Activated CD4-positive, alpha-beta T cell treated with anti-CD3 and anti-CD28 coated beads for 4 hours (primary cell): ENCODE measurements around the gene NRG2.

Source experiments
- DNase-seq, 2 donors: peaks; one replicate each; pipeline ENCODE4 v3.0.0-alpha.2; 2020

NRG2 gene

GRCh38 chr5:139926797-139927503, 116.1 kb downstream of the NRG2 start:
- DNase-seq, result no peak

DNA sequence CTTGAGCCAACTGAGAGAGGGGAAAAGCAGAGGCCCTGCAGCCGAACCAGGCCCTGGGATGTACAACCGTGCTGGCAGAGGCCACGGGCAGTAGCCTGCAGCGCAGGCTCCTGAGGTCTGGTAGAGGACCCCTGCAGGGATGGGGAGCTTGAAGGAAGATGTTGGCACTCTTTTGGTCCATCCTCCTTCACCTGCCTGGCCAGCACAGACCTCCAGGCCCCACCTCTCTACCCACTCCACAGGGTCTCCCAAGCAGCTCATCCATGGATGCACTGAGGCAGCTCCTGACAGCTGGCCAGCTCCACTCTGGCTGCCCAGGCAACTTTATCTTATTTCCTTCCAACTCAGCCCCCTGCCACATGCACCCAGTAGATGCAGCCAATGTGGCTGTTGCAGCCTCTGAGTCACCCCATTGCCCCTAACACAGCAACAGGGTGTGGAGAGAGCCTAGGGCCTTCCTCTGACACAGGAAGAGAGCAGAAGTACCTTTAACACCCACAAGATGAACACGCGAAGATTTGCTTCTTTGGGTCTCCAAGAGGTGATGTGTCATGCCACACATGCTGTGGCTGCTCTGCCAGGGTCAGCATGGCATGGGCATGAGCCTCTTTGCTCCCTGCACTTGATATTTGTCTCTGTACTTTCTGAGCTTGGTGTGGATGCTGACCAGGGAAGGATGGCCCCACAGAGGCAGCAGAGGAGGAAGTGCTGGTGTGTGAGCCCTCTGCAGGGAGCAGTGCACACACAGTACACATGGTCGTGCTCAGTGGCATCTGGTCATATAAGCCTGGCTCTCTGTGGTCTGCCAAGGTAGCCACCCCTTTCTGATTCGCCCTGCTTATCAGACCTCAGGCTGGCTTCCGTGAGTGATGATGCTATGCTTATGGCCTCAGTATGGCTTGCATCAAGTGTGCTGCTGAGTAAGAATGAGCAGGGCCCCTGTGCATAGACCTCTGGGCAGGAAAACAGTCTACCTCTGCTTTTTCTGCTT, 117.2 kb downstream of the NRG2 start:
- no peak for DNase-seq

GRCh38 chr5:139925216-139925562, 117.9 kb downstream of the NRG2 start:
- no peak for DNase-seq

GRCh38 chr5:139924294-139925215, 118.5 kb downstream of the NRG2 start:
- no peak for DNase-seq

GRCh38 chr5:139919308-139919707, 123.8 kb downstream of the NRG2 start:
- no peak for DNase-seq

DNA sequence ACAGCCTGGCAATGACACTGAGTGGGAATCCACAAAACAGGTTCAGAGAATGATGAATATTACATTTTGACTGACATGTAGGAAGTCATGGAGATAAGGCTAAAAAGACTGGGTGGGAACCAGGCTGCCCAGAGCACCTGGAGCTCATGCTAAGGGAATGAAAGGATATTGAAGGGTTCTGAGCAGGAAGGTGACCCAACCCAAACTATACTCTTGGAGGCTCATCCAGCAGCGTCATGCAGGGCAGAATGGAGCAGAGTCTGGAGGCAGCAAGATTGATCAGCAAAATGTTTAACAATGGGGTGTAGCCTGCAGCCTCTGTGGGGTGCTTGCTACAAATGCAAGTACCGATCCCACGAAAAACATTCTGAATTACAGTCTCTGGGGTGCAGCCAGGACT, 127.3 kb downstream of the NRG2 start:
- no peak for DNase-seq

DNA sequence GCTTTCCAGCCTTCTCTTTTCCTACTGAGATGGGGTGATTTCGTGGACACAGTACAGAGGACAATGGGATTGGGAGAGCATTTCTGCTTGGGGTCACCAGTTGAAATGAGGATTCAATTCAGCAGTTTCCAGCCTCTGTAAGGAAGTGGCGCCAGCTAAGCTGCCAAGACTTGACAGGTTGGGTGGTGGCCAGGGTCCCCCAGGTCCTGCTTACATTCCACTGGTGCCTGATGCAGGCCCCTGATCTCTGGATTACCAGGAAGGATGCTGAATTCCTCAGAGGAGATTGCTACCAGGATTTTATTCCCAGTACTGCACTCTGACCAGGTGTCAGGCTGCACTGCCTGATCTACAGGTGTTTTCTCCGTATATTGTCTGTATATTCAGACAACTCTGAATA, 127.8 kb downstream of the NRG2 start:
- DNase-seq, result no peak

DNA sequence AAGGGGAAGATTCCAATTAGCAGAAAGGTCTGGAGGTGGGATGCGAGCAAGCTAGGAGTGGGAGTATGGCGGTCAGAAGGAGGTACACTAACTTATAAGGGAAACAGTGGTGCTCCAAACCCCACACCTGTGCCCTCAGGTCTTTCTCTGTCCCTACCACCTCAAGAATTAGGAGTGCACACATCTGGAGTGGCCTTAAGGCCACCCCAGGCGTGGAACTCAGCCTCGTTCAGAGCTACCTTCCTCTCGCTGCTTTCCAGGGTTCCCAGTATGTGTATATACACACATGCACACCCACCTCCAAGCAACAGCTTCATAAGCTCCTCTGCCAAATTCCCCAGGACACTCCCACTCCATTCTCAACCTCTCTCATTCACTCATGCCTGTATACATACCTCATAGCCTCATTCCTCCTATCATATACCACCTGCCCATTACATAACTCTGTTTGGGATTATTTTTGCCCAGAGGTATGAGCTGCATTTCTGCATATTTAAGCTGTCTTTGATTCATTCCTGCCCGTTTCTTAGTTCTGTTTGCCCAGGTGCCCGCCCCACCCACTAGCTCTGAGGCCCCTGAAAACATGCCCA, 128.8 kb downstream of the NRG2 start:
- DNase-seq, result no peak

DNA sequence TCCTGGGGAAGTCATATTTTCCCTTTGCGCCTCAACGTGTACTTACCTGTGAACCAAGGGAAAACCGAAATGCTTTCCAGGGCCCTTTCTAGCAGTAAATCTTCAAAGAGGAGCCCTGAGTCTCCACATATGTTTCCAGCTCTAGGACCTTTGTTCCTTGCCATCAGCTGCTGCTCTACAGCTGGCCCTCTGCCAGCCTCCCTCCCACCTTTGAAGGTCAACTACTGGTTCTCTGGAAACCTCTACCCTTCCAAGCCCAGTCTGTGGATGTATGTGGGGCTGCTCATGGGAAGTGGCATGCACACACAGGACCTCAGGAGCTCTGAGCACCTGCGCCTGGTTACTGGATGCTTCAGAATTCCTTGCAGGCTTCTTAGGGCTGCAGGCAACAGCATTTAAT, 130.3 kb downstream of the NRG2 start:
- DNase-seq, result no peak

DNA sequence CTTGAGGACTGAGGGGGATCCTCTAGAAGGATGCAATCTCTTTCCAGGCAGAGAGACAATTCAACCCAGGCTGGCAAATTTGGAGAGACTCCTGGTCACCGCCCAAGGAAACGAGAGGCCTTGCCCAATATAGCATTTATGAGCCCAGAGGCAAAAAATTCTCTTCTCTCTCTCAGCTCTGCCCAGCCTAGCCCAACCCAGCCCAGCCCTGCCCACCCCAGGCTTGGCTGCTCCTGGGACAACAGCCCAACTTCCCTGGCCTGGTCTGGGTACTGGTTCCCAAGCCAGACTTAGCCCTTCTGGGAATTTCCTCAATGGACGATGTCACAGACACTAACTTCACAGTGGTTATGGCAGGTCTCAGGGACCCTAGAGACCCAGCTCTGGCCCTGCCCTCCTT, 130.9 kb downstream of the NRG2 start:
- no peak for DNase-seq

- no peak for DNase-seq
These were observed 131.5 kb downstream of the NRG2 start for GRCh38 chr5:139911425-139912120.

DNA sequence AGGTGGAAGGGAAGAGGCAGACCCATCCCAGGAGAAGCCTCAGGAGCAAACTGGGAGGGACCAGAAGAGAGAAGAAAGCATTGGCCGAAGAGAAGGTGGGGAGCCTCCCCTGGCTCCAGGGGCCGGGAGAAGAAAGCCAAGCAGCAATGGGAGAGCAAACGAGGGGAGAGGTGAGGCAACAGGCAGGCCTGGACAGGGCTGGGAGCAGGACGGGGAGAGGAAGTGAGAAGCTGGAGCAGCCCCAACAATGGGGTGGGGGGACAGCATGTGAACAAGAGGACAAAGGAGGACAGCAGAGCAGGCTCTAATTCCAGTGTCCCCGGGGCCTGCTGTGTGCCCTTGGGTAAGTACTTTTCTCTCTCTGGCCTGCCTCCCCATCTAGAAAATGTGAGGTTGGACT, 132.2 kb downstream of the NRG2 start:
- no peak for DNase-seq

DNA sequence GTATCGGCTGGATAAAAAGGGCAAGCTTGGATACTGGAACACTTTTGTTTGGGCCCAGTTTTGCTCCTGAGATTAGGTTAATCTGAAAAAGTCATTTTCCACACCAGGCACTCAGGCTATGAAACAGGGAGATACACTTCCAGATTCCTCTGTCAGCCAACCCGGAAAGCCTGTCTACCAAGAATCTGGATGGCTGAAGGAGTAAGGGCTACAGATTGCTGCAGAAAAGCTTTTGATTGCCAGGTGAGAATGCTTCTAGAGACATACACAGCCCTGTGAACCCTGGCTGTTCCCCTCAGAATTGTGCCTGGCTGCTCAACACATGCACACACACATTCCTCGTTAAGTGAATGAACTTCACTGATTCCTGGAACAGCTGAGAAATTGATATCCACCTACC, 133.1 kb downstream of the NRG2 start:
- DNase-seq, result no peak

GRCh38 chr5:139908749-139909148, 134.3 kb downstream of the NRG2 start:
- DNase-seq, result no peak

DNA sequence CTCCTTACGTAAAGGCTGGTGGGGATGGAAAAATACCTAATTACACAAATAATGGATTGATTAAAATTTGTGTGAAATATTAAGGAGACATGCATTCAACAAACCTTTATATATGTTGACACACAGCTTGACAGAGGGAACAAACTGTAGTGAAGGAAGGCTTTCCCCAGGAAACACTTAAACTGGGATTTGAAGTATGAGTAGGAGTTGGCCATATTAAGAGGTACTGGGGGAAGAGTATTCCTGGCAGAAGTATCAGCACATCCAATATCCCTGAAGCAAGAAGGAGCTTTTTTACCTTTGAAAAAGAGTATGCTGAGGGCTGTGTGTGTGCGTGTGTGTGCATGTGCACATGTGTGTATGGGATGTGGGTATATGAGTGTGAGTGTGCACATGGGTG, 136.4 kb downstream of the NRG2 start:
- DNase-seq, result no peak

DNA sequence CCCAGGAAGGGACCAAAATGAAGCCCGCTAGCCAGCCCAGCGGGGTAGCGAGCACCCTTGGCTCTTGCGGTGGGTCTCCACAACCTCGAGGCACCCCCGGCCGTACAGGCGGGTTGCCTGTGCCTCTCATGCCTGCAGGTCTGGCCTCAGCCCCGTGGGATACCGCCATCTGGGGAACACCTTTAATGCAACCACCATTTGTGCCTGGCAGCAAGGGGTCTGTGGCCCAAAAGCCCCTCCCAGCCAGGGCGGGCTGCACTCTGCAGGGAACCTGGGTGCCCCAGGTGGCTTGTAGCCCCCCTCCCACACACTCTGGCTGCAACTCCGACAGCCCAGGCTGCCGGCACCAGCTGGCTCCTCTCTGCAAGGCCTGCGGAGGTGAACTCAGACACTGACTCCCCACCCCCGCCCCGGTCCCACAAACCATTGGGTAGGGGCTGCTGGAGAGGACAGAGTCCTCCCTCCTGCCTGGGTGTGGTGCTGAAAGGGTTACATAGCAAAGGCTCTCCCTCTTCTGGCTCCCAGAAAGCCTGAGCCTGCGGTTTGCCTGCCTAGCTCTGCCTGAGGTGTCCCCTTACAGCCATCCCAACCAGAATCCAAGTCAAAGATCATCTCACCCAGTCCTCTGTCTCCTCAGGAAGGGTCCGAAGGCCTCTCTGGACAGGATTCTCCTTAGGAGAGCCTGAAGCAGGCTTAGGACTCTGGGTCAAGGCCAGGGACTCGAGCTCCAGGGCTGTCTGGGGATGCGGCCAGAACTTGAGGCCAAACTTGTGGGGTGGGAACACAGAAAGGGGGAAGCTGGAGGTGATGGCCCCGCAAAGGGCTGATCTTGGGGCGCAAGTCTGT, 138.1 kb downstream of the NRG2 start:
- no peak for DNase-seq

- DNase-seq, result no peak
These were observed 138.6 kb downstream of the NRG2 start for GRCh38 chr5:139904566-139904815.

- no peak for DNase-seq
These were observed 139.1 kb downstream of the NRG2 start for GRCh38 chr5:139903795-139904565.

- no peak for DNase-seq
These were observed 139.7 kb downstream of the NRG2 start for GRCh38 chr5:139903450-139903794.

- DNase-seq, result no peak
These were observed 141.1 kb downstream of the NRG2 start for GRCh38 chr5:139901986-139902385.

DNA sequence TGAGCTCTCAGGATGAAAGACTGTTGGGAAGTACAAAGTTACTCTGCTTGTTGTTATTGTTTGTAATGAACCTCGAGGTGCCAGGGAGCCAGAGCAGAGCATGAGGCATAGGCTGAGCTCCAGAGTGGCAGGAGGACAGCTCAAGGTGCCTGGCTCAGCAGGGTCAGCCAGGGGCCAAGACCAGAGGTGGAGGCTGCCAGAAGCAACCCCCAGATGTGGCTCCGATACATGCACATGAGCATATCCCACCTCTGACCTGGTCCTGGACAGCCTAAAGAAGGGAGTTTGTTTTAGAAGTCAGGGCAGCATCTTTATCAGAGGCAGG, 141.9 kb downstream of the NRG2 start:
- DNase-seq, result no peak
